ENCODE results near the gene TTC39B. TPM values are rescaled to one million over a fixed set of nuclear protein-coding genes. Genes with fewer than 3 reads are reported as not detected.

The TTC39B gene
- total RNA-seq, 1 donor from 2014 or later, result 4.1 TPM

DNA sequence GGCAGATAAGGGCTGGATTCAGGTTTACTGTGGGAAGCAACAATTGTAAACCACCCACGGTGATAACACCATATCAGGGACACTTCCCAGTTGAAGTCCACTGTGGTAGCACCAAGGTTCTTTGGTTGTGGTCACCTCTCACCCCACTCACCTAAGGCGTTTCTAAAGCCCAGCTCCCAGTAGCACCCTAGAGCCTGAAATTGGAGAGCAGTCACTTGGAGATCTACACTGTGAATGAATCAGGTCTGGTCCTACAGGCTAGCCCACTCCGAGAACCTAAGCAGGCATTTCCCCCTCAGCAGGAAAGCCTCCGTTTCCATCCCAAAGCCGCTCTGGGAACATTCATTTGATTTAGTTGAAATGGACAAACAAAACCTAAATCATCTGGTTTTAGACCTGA lies 191.3 kb downstream of the TTC39B start:
- no peaks in the 10 kb centered on the region for H3K27me3 ChIP-seq
- DNase-seq (ENCODE audit: low spot score), result no peak
- Mint-ChIP-seq H3K36me3 (no peaks in the 10 kb centered on the region), H3K27ac (peak overlapping the region; percentile 88), H3K27me3 (ENCODE audit: insufficient read depth, low read depth) (peaks cover 2% of the 10 kb centered on the region), H3K4me1 (peaks cover 21% of the 10 kb centered on the region), H3K9me3 (no peaks in the 10 kb centered on the region), H3K4me3 (no peak overlapping the region)
- H3K4me3 ChIP-seq, result no peak overlapping the region
- no peaks in the 10 kb centered on the region for H3K36me3 ChIP-seq
- no peak overlapping the region for H3K9ac ChIP-seq
- H4K20me1 ChIP-seq (ENCODE audit: low read depth), result no peaks in the 10 kb centered on the region
- H3K79me2 ChIP-seq (ENCODE audit: low read depth), result no peaks in the 10 kb centered on the region
- H2AFZ ChIP-seq (replicated peaks), result peak overlapping the region; percentile 99
- H3K4me1 ChIP-seq, result peaks cover 17% of the 10 kb centered on the region
- H3K9me3 ChIP-seq (ENCODE audit: low read depth), result no peaks in the 10 kb centered on the region
- H3K4me2 ChIP-seq, result peak overlapping the region; percentile 69
- TF ChIP-seq EZH2 (IDR thresholded peaks at IDR 0.05) (no peak), EZH2phosphoT487 (IDR thresholded peaks at IDR 0.05) (no peak)
- TF ChIP-seq, protein P1, sequence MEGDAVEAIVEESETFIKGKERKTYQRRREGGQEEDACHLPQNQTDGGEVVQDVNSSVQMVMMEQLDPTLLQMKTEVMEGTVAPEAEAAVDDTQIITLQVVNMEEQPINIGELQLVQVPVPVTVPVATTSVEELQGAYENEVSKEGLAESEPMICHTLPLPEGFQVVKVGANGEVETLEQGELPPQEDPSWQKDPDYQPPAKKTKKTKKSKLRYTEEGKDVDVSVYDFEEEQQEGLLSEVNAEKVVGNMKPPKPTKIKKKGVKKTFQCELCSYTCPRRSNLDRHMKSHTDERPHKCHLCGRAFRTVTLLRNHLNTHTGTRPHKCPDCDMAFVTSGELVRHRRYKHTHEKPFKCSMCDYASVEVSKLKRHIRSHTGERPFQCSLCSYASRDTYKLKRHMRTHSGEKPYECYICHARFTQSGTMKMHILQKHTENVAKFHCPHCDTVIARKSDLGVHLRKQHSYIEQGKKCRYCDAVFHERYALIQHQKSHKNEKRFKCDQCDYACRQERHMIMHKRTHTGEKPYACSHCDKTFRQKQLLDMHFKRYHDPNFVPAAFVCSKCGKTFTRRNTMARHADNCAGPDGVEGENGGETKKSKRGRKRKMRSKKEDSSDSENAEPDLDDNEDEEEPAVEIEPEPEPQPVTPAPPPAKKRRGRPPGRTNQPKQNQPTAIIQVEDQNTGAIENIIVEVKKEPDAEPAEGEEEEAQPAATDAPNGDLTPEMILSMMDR (IDR thresholded peaks at IDR 0.05), result no peak
- no peaks in the 10 kb centered on the region for H3F3A ChIP-seq (ENCODE audit: low read depth)
- no peak overlapping the region for H3K27ac ChIP-seq

GRCh38 chr9:15115041-15115440 lies 192.0 kb downstream of the TTC39B start:
- H3K4me3 Mint-ChIP-seq, result no peak overlapping the region
- Histone ChIP-seq H3K9me3 (ENCODE audit: low read depth) (no peaks in the 10 kb centered on the region), H3K27me3 (no peaks in the 10 kb centered on the region), H3K4me3 (no peak overlapping the region), H3K79me2 (ENCODE audit: low read depth) (no peaks in the 10 kb centered on the region), H3K36me3 (no peaks in the 10 kb centered on the region), H2AFZ (replicated peaks) (peak overlapping the region; percentile 99), H3K4me2 (no peak overlapping the region), H3K27ac (no peak overlapping the region), H3F3A (ENCODE audit: low read depth) (no peaks in the 10 kb centered on the region), H3K4me1 (peaks cover 17% of the 10 kb centered on the region), H3K9ac (no peak overlapping the region), H4K20me1 (ENCODE audit: low read depth) (no peaks in the 10 kb centered on the region)
- no peak for DNase-seq (ENCODE audit: low spot score)
- peaks cover 2% of the 10 kb centered on the region for H3K27me3 Mint-ChIP-seq (ENCODE audit: insufficient read depth, low read depth)
- H3K4me1 Mint-ChIP-seq, result peaks cover 21% of the 10 kb centered on the region
- no peaks in the 10 kb centered on the region for H3K36me3 Mint-ChIP-seq
- H3K27ac Mint-ChIP-seq, result no peak overlapping the region
- TF ChIP-seq EZH2 (IDR thresholded peaks at IDR 0.05), result no peak
- H3K9me3 Mint-ChIP-seq, result no peaks in the 10 kb centered on the region

Small RNAs within 50 kb of the gene (small RNA-seq; reads per million reads assigned to genes)
- gene RNU6-559P, result not detected

Other genes starting within 250 kb of the TTC39B start
- gene SNAPC3, start 115.7 kb upstream of the TTC39B start, total RNA-seq (ENCODE audit: low replicate concordance), result 59.5 and 68.7 TPM in 2 replicates
- 242 and 402 TPM in 2 replicates for gene PSIP1, start 203.8 kb upstream of the TTC39B start, total RNA-seq (ENCODE audit: low replicate concordance)
- 6.1 and 9.3 TPM in 2 replicates for gene CCDC171, start 245.8 kb upstream of the TTC39B start, total RNA-seq (ENCODE audit: low replicate concordance)

Data from neural progenitor cell (in vitro differentiated cells).